GM12878 (cell line): ENCODE results near the gene PRKAG3. TPM values are rescaled to one million over a fixed set of nuclear protein-coding genes. Genes with fewer than 3 reads are reported as not detected.

Source experiments
- ATAC-seq: fragments of 200-7000 bp; cut with Tn5 transposase; 3 replicates; pipeline ENCODE4 v1.9.1; 2020; ENCODE audit warnings: mild to moderate bottlenecking, moderate library complexity
- BruUV-seq: library from RNA; stranded (reverse); fragments of 400-500 nt; replicated peaks from 2 replicates; lab custom pipeline; 2021; lab: Mats Ljungman, UMichigan
- CTCF ChIA-PET: fragments of 300-600 bp; sonication (Branson Sonifier 250); formaldehyde crosslinking; extraction: SDS; loops from one replicate; lab custom pipeline; 2021; ENCODE audit warnings: inconsistent platforms; lab: Yijun Ruan, JAX
- POLR2A ChIA-PET: fragments of 350-600 bp; formaldehyde crosslinking; extraction: SDS; loops from one replicate; lab custom pipeline; 2021; ENCODE audit warnings: inconsistent platforms; lab: Charles Lee
- RAD21 ChIA-PET: fragments of 300-600 bp; sonication (Branson Sonifier 250); formaldehyde crosslinking; loops from one replicate; lab custom pipeline; 2023; ENCODE audit warnings: antibody characterized with exemption; ENCODE audit not compliant: unreplicated experiment; lab: Charles Lee
- SMC1A ChIA-PET: fragments of 300-600 bp; sonication (Branson Sonifier 250); formaldehyde crosslinking; loops from one replicate; lab custom pipeline; 2023; ENCODE audit not compliant: unreplicated experiment, uncharacterized antibody; lab: Charles Lee
- DNase-seq: peaks from one replicate; pipeline ENCODE4 v3.0.0-alpha.2; 2011; ENCODE audit warnings: low read depth, low spot score
- FAIRE-seq: peaks from 3 replicates; lab custom pipeline; 2011; peaks lifted over from hg19 to GRCh38; lab: Jason Lieb, UNC
- H2AFZ ChIP-seq: 2 replicates; pipeline ENCODE4 v1.6.0; 2011; ENCODE audit warnings: low read depth, low read length, control low read depth; ENCODE audit not compliant: control insufficient read depth
- H3K27ac ChIP-seq: 2 replicates; pipeline ENCODE4 v1.5.1; 2011; ENCODE audit warnings: control low read depth; ENCODE audit not compliant: control insufficient read depth, insufficient read depth
- H3K27me3 ChIP-seq, 2 experiments: replicated peaks in 1 of 2; 2 replicates each; pipeline versions ENCODE4 v1.6.0 to v1.6.1; 2011; ENCODE audit warnings: low read length in 1 of 2; ENCODE audit not compliant: control insufficient read depth in 2 of 2, insufficient read depth in 2 of 2
- H3K36me3 ChIP-seq, 2 experiments: 2 replicates each; pipeline ENCODE4 v1.5.1; 2011; ENCODE audit warnings: low read length in 1 of 2; ENCODE audit not compliant: control insufficient read depth in 2 of 2, insufficient read depth in 2 of 2
- H3K4me1 ChIP-seq: 2 replicates; pipeline ENCODE4 v1.6.1; 2011; ENCODE audit warnings: mild to moderate bottlenecking, low read length, moderate library complexity, mixed read lengths; ENCODE audit not compliant: control insufficient read depth, insufficient read depth
- H3K4me2 ChIP-seq: 2 replicates; pipeline ENCODE4 v1.6.0; 2011; ENCODE audit warnings: control low read depth; ENCODE audit not compliant: control insufficient read depth, insufficient read depth
- H3K4me3 ChIP-seq: fragments of 200-600 bp; sonication (generic); 2 replicates; pipeline ENCODE4 v1.5.1; 2016
- H3K79me2 ChIP-seq: 2 replicates; pipeline ENCODE4 v1.6.0; 2011; ENCODE audit warnings: low read length; ENCODE audit not compliant: control insufficient read depth, insufficient read depth
- H3K9ac ChIP-seq: 2 replicates; pipeline ENCODE4 v1.8.0; 2011; ENCODE audit warnings: low read length, control low read depth, mixed read lengths; ENCODE audit not compliant: control insufficient read depth, insufficient read depth
- H3K9me3 ChIP-seq: replicated peaks from 3 replicates; pipeline ENCODE4 v1.5.1; 2011; ENCODE audit warnings: mild to moderate bottlenecking, low read length; ENCODE audit not compliant: control insufficient read depth, insufficient read depth
- H4K20me1 ChIP-seq: 2 replicates; pipeline ENCODE4 v1.6.0; 2011; ENCODE audit not compliant: control insufficient read depth, insufficient read depth
- DPF2 ChIP-seq: fragments of 450-650 bp; IDR thresholded peaks from 2 replicates; pipeline ENCODE4 v1.6.1; 2017; ENCODE audit warnings: mild to moderate bottlenecking
- RFX5 ChIP-seq: IDR thresholded peaks from 2 replicates; pipeline ENCODE4 v1.6.1; 2011; ENCODE audit warnings: low read depth, low read length, improper control_type of control experiment
- STAT1 ChIP-seq: fragments of 450-650 bp; conservative IDR thresholded peaks from 2 replicates; pipeline ENCODE4 v1.6.1; 2014; ENCODE audit warnings: antibody characterized with exemption, mild to moderate bottlenecking
- SUPT20H ChIP-seq: IDR thresholded peaks from 2 replicates; pipeline ENCODE4 v1.6.1; 2011; ENCODE audit warnings: low read depth, mild to moderate bottlenecking, low read length, moderate library complexity, borderline replicate concordance; ENCODE audit not compliant: control insufficient read depth
- SUZ12 ChIP-seq: fragments of 200-600 bp; sonication (generic); IDR thresholded peaks from one replicate; pipeline ENCODE4 v1.6.1; 2018; ENCODE audit warnings: antibody characterized with exemption, mild to moderate bottlenecking; ENCODE audit not compliant: unreplicated experiment
- ZBED1 ChIP-seq: IDR thresholded peaks from 2 replicates; pipeline ENCODE4 v1.6.1; 2016; ENCODE audit warnings: borderline replicate concordance
- ZNF384 ChIP-seq: IDR thresholded peaks from 2 replicates; pipeline ENCODE4 v1.6.1; 2012; ENCODE audit warnings: low read depth, mild to moderate bottlenecking, low read length, improper control_type of control experiment, borderline replicate concordance
- WGBS: methylation state at CpG from one replicate; pipeline ENCODE4 v1.1.6; 2016; ENCODE audit warnings: low lambda C conversion rate; ENCODE audit not compliant: insufficient replicate concordance, insufficient coverage; ENCODE audit errors: missing lambda C conversion rate; 5-methylcytosine and 5-hydroxymethylcytosine counted together
- in situ Hi-C: fragments of 300-500 bp; cut with MboI; formaldehyde crosslinking; loops from 9 replicates; pipeline ENCODE4 v1.14.3; 2018; ENCODE audit warnings: mixed read lengths
- intact Hi-C: fragments of 100-400 bp; cut with micrococcal nuclease; formaldehyde crosslinking; loops from one replicate; pipeline ENCODE4 v1.14.2; 2022; ENCODE audit not compliant: unreplicated experiment
- polyA plus RNA-seq, 11 experiments: library from polyadenylated mRNA; depleted of rRNA in 4 of 11; unstranded in 6 of 11; stranded (reverse) in 5 of 11; fragments of >200 nt; fragmentation: Nextera tagmentation in 4 of 11; fragmentation: Illumina TruSeq in 1 of 11; extraction: Ambion mirVana in 4 of 11; extraction: Trizol in 1 of 11; gene quantifications; 1 replicate in 1 of 11; 2 replicates in 10 of 11; pipeline versions ENCODE4 v1.2.1 to v1.2.3, GENCODE V29; 2011 to 2016; ENCODE audit warnings: inconsistent platforms in 2 of 11, missing spikeins in 2 of 11, low read depth in 1 of 11
- total RNA-seq, 4 experiments: library from RNA; depleted of rRNA in 3 of 4; stranded (reverse); fragments of >200 nt in 3 of 4; fragmentation: Illumina TruSeq in 1 of 4; extraction: Trizol in 1 of 4; gene quantifications; 2 replicates each; pipeline versions ENCODE4 v1.2.1 to v1.2.3, GENCODE V29; 2013 to 2021
- TF ChIP-seq, protein P1 (sequence below): IDR thresholded peaks from 2 replicates; pipeline ENCODE4 v1.6.1; 2012; ENCODE audit warnings: low read length, inconsistent platforms
- TF ChIP-seq, protein P2 (sequence below): IDR thresholded peaks from 2 replicates; pipeline ENCODE4 v1.6.1; 2012; ENCODE audit warnings: low read depth, low read length, improper control_type of control experiment
- TF ChIP-seq, protein P3 (sequence below): fragments of 450-650 bp; IDR thresholded peaks from 2 replicates; pipeline ENCODE4 v1.6.1; 2016; ENCODE audit warnings: mild to moderate bottlenecking

PRKAG3 gene
- total and polyA plus RNA-seq, 10 of the 15 experiments (the other 5 are each of a cell fraction or from before 2014, with no cell fraction given): 0.04 to 0.12 (median 0.06) TPM; not detected in 7

DNA sequence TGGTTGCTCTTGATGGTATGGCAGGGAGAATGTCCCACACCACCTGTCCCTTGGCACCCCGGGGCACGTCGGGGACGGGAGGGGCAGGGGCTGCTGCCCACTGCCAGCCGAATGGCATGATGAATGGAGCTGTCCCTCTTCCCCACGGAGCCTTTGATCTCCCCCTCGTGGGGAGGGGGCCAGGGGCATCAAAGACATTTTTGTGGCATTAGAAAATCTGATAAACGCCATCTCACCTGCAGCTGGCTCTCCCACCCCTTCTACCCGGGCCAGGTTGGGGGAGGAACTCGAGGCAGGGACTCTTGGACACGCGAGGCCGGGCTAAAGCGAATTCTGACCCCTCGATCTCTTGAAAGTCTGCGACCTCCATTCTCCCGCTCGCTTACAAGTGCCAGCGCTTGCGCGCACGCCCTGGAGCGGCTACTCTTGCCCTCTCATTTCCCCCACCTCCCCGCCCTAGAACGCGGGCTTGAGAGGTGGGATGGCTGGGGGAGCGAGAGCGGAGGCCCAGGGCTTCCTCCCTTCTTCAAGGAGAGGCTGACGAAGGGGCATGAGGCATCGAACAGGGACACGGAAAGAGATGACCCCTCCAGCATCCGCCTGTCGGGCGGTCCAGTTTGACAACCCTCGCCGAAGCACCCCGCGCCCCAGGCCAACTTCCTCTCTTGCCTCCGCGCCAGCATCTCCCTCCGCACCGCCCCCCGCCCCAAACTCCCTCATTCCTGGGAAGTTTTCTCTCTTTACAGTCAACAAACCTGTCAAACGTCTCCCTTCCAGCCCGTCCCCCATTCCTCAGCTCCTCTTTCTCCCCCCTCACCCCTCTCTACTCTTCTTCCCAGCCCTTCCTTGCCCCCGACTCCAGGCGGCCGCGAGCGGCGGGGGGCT is 27.3 kb upstream of the PRKAG3 start:
- WGBS: 13% methylated on average over 39 of the region's 51 CpGs
- POLR2A ChIA-PET: no interaction called here
- in situ Hi-C loops: no loop called here
- CTCF ChIA-PET: interaction anchor here (0.7 to 1.8 kb wide), 3 partner anchors 18 to 133 kb away, joined by 3 to 6 read pairs (median 4); no protein-coding TSS in a partner anchor
- H3K9ac ChIP-seq: no peak overlapping the region
- H3K4me3 ChIP-seq: no peak overlapping the region
- H2AFZ ChIP-seq: no peak overlapping the region
- ATAC-seq: no peak
- intact Hi-C loops: no loop called here
- peak; percentile 63 for TF ChIP-seq SUZ12
- TF ChIP-seq, protein P1, sequence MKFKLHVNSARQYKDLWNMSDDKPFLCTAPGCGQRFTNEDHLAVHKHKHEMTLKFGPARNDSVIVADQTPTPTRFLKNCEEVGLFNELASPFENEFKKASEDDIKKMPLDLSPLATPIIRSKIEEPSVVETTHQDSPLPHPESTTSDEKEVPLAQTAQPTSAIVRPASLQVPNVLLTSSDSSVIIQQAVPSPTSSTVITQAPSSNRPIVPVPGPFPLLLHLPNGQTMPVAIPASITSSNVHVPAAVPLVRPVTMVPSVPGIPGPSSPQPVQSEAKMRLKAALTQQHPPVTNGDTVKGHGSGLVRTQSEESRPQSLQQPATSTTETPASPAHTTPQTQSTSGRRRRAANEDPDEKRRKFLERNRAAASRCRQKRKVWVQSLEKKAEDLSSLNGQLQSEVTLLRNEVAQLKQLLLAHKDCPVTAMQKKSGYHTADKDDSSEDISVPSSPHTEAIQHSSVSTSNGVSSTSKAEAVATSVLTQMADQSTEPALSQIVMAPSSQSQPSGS: no peak
- H3K27me3 ChIP-seq: peaks cover 22 to 30% of the 10 kb centered on the region in 2 experiments
- H3K36me3 ChIP-seq: no peaks in the 10 kb centered on the region
- H3K79me2 ChIP-seq: no peaks in the 10 kb centered on the region
- SMC1A ChIA-PET: interaction anchor here (1.6 kb wide), 1 partner anchor 40 kb away, joined by 3 read pairs; no protein-coding TSS in a partner anchor
- no peak overlapping the region for H3K27ac ChIP-seq
- H3K4me1 ChIP-seq: no peaks in the 10 kb centered on the region
- no peaks in the 10 kb centered on the region for H4K20me1 ChIP-seq
- no TSS peak for BruUV-seq
- no peak for FAIRE-seq
- 0 out of 2 replicates have a peak overlapping the region, but pooled peaks have one; percentile 3 for H3K4me2 ChIP-seq
- RAD21 ChIA-PET: no interaction called here
- no peaks in the 10 kb centered on the region for H3K9me3 ChIP-seq
- no peak for DNase-seq

DNA sequence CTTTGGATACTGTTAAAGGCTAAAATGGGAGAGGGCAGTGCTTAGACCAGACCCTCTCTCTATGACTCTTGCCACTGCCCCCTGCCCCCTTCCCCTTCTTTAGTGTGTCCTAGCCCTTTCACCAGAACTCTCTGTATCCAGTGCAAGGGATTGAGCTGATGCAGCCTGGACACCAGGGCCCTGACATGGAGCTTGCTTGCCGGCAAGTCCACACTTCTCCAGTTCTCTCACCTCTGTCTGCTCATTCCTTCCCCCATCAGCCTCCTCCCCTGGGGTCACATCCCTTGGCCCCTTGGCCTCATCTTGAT is 26.5 kb upstream of the PRKAG3 start:
- H4K20me1 ChIP-seq: no peaks in the 10 kb centered on the region
- no peak overlapping the region for H2AFZ ChIP-seq
- no TSS peak for BruUV-seq
- no peak overlapping the region for H3K9ac ChIP-seq
- no peaks in the 10 kb centered on the region for H3K9me3 ChIP-seq
- no peak for DNase-seq
- H3K79me2 ChIP-seq: no peaks in the 10 kb centered on the region
- no peak for FAIRE-seq
- H3K27ac ChIP-seq: no peak overlapping the region
- H3K36me3 ChIP-seq: no peaks in the 10 kb centered on the region
- in situ Hi-C loops: no loop called here
- intact Hi-C loops: no loop called here
- RAD21 ChIA-PET: no interaction called here
- POLR2A ChIA-PET: no interaction called here
- ATAC-seq: no peak
- H3K27me3 ChIP-seq: peaks cover 22 to 38% of the 10 kb centered on the region in 2 experiments
- 6% methylated on average over 1 of the region's 1 CpG for WGBS
- no peak overlapping the region for H3K4me2 ChIP-seq
- CTCF ChIA-PET: interaction anchor here (0.9 to 1.8 kb wide), 2 partner anchors 19 to 40 kb away, joined by 4 to 6 read pairs; no protein-coding TSS in a partner anchor
- SMC1A ChIA-PET: interaction anchor here (1.6 kb wide), 1 partner anchor 41 kb away, joined by 3 read pairs; no protein-coding TSS in a partner anchor
- no peak overlapping the region for H3K4me3 ChIP-seq
- no peaks in the 10 kb centered on the region for H3K4me1 ChIP-seq
- TF ChIP-seq SUPT20H (no peak), STAT1 (no peak), DPF2 (no peak), ZNF384 (no peak), ZBED1 (no peak), RFX5 (no peak)
- TF ChIP-seq, protein P2, sequence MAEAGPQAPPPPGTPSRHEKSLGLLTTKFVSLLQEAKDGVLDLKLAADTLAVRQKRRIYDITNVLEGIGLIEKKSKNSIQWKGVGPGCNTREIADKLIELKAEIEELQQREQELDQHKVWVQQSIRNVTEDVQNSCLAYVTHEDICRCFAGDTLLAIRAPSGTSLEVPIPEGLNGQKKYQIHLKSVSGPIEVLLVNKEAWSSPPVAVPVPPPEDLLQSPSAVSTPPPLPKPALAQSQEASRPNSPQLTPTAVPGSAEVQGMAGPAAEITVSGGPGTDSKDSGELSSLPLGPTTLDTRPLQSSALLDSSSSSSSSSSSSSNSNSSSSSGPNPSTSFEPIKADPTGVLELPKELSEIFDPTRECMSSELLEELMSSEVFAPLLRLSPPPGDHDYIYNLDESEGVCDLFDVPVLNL: no peak
- TF ChIP-seq, protein P3, sequence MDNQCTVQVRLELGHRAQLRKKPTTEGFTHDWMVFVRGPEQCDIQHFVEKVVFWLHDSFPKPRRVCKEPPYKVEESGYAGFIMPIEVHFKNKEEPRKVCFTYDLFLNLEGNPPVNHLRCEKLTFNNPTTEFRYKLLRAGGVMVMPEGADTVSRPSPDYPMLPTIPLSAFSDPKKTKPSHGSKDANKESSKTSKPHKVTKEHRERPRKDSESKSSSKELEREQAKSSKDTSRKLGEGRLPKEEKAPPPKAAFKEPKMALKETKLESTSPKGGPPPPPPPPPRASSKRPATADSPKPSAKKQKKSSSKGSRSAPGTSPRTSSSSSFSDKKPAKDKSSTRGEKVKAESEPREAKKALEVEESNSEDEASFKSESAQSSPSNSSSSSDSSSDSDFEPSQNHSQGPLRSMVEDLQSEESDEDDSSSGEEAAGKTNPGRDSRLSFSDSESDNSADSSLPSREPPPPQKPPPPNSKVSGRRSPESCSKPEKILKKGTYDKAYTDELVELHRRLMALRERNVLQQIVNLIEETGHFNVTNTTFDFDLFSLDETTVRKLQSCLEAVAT: no peak
